Astrocyte (in vitro differentiated cells and primary cell): ENCODE results near the gene MAOB.

Experiments used
- EZH2 ChIP-seq: IDR thresholded peaks from 2 replicates; pipeline ENCODE4 v1.6.1; 2012; ENCODE audit warnings: mild to moderate bottlenecking, low read length, inconsistent platforms; ENCODE audit not compliant: insufficient read depth
- TF ChIP-seq, protein P1 (sequence below): IDR thresholded peaks from 2 replicates; pipeline ENCODE4 v1.5.1; 2011; ENCODE audit warnings: low read depth, mild to moderate bottlenecking, inconsistent platforms, low read length, moderate library complexity; ENCODE audit not compliant: insufficient read depth

DNA sequence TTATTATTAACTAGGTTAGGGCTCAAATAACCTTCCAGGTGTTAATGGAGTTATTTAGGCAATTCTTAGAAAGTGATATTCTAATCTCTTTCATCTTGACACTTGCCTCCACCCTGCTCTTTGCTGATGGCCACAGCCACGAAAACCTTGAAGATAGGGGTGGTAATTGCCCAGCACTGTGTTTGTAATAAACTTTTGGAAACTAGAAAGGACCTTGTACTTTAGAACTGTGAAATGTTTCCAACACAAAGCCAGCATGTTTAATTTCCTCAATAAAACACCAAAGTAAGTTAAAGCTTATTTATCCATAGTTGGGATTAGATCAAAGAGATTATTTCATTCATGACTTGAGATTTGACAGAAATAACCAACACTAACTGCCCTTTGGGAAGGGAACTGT, 147.8 kb downstream of the MAOB start:
- TF ChIP-seq EZH2: no peak
- TF ChIP-seq, protein P1, sequence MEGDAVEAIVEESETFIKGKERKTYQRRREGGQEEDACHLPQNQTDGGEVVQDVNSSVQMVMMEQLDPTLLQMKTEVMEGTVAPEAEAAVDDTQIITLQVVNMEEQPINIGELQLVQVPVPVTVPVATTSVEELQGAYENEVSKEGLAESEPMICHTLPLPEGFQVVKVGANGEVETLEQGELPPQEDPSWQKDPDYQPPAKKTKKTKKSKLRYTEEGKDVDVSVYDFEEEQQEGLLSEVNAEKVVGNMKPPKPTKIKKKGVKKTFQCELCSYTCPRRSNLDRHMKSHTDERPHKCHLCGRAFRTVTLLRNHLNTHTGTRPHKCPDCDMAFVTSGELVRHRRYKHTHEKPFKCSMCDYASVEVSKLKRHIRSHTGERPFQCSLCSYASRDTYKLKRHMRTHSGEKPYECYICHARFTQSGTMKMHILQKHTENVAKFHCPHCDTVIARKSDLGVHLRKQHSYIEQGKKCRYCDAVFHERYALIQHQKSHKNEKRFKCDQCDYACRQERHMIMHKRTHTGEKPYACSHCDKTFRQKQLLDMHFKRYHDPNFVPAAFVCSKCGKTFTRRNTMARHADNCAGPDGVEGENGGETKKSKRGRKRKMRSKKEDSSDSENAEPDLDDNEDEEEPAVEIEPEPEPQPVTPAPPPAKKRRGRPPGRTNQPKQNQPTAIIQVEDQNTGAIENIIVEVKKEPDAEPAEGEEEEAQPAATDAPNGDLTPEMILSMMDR: no peak
